A549 (cell line): ENCODE results near the gene MAP4K4.

Experiments used
- CEBPB ChIP-seq, 2 experiments: fragments of >200 bp in 1 of 2; sonication (Bioruptor Twin) in 1 of 2; formaldehyde crosslinking in 1 of 2; IDR thresholded peaks; 2 replicates each; pipeline ENCODE4 v1.6.1; 2012 to 2016
- CHD2 ChIP-seq: fragments of 150-350 bp; IDR thresholded peaks from 2 replicates; pipeline ENCODE4 v1.6.1; 2014; ENCODE audit warnings: low read length; ENCODE audit not compliant: partially characterized antibody
- FOSB ChIP-seq: fragments of 250-450 bp; sonication (Bioruptor Pico); IDR thresholded peaks from 2 replicates; pipeline ENCODE4 v1.5.0; 2020; ENCODE audit warnings: mild to moderate bottlenecking, moderate library complexity
- FOSL2 ChIP-seq, 2 experiments: fragments of 450-650 bp in 1 of 2; fragments of >200 bp in 1 of 2; sonication (Bioruptor Twin) in 1 of 2; formaldehyde crosslinking; IDR thresholded peaks; 2 replicates each; pipeline versions ENCODE4 v1.5.0 to v1.6.1; 2016 to 2020; ENCODE audit warnings: mild to moderate bottlenecking in 1 of 2, moderate library complexity in 1 of 2
- HOXA7 ChIP-seq: fragments of 250-450 bp; sonication (Bioruptor Pico); IDR thresholded peaks from 2 replicates; pipeline ENCODE4 v1.5.0; 2020; ENCODE audit warnings: mild to moderate bottlenecking, moderate library complexity
- POLR2A ChIP-seq: IDR thresholded peaks from 2 replicates; pipeline ENCODE4 v1.6.1; 2012; ENCODE audit warnings: mild to moderate bottlenecking, low read length
- RFX5 ChIP-seq: fragments of 450-650 bp; IDR thresholded peaks from 2 replicates; pipeline ENCODE4 v1.7.1; 2014; ENCODE audit warnings: antibody characterized with exemption, mild to moderate bottlenecking, moderate library complexity
- RNF2 ChIP-seq: fragments of 200-600 bp; sonication (generic); IDR thresholded peaks from 2 replicates; pipeline ENCODE4 v1.6.1; 2016; ENCODE audit warnings: low read depth, mild to moderate bottlenecking, antibody characterized with exemption, moderate library complexity, borderline replicate concordance
- TF ChIP-seq, protein P1 (sequence below): fragments of >200 bp; sonication (Bioruptor Twin); formaldehyde crosslinking; IDR thresholded peaks from 3 replicates; pipeline ENCODE4 v1.5.1; 2016

DNA sequence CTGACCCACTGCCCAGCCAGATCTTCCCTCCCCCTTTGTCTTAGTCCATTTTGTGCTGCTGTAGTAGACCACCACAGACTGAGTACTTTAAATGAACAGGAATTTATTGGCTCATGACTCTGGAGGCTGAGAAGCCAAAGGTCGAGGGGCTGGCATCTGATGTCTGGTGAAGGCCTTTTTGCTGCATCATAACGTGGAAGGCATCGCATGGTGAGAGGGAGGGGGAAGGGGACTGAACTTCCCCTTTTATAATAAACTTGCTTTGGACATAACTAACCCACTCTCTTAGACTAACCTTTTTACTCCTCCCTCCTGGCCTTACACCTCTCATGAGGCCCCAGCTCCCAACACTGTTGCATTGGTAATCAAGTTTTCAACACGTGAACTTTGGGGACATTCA lies 83.8 kb downstream of the MAP4K4 start:
- TF ChIP-seq, protein P1, sequence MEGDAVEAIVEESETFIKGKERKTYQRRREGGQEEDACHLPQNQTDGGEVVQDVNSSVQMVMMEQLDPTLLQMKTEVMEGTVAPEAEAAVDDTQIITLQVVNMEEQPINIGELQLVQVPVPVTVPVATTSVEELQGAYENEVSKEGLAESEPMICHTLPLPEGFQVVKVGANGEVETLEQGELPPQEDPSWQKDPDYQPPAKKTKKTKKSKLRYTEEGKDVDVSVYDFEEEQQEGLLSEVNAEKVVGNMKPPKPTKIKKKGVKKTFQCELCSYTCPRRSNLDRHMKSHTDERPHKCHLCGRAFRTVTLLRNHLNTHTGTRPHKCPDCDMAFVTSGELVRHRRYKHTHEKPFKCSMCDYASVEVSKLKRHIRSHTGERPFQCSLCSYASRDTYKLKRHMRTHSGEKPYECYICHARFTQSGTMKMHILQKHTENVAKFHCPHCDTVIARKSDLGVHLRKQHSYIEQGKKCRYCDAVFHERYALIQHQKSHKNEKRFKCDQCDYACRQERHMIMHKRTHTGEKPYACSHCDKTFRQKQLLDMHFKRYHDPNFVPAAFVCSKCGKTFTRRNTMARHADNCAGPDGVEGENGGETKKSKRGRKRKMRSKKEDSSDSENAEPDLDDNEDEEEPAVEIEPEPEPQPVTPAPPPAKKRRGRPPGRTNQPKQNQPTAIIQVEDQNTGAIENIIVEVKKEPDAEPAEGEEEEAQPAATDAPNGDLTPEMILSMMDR, result no peak
- TF ChIP-seq POLR2A (no peak), FOSL2 (IDR thresholded peaks at IDR 0.05) (no peak), FOSL2 (CRISPR knock-in tag; IDR thresholded peaks at IDR 0.05) (no peak), RNF2 (no peak), RFX5 (no peak), FOSB (CRISPR knock-in tag) (no peak), CHD2 (no peak), CEBPB (IDR thresholded peaks at IDR 0.05) (no peak), HOXA7 (no peak)
